GM19372 (cell line): ENCODE measurements around the gene ZNF598.
"Not testable (repeated sequence)": the region's sequence is repeated elsewhere in the genome, so short reads cannot be mapped to it uniquely, and the experiment has no call there.

Experiments used
- ATAC-seq: cut with Tn5 transposase; IDR thresholded peaks from one replicate; pipeline ENCODE4 v1.9.1; 2021; ENCODE audit warnings: mild to moderate bottlenecking, low read depth, moderate library complexity; ENCODE audit not compliant: unreplicated experiment

The ZNF598 gene

DNA sequence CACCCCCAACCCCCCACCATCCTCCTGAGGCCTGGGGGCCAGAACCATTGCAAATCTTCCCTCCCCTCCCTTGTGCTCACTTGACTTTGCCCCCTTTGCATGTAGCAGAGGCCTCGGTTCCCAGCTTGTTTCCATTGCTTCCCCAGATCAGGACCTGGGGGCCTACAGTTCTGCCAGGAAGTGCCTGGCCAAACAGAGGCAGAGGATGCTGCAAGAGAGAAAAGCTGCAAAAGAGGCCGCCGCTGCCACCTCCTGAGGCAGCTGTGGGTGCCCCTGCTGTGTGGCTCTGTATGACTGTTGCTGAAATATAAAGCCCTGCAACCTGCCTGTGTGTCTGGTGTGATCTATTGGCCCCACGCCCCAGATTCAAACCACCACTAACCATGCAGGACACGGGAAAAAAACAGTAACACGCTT, 48.0 kb downstream of the ZNF598 start:
- no peak for ATAC-seq

DNA sequence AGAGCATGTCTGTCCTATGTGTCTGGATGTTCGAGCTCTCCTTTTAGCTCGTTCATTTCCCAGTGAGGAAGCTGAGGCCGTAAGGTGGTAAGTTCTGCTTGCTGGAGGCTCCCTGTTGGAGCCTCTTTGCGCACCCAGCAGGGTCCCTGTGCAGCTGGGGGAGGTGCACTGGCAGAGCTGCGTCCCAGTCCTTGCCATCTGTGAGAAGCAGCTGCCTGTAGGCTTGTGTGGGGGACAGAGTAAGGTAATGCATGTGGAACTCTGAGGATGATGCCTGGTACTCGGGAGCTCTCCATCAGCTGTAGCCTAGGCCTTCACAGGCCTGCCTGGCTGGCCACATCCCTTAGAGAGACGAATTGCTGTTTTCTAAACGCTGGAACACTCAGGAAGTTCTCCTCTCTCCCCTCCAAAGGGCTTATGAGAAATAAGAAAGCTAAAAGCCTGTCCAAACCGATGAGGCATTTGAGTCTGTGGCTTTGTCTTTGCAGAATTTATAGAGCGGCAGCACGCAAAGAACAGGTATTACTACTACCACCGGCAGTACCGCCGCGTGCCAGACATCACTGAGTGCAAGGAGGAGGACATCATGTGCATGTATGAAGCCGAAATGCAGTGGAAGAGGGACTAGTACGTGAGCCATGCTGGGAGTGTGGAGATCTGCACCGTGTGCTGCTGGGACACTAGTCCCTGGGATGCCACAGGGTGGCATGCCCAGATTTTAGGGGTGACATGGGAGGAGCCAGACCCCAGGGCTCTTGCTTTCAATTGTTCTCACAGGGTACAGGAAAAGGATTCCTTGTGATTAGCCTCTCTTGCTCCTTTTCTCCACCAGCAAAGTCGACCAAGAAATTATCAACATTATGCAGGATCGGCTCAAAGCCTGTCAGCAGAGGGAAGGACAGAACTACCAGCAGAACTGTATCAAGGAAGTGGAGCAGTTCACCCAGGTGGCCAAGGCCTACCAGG, 48.7 kb downstream of the ZNF598 start:
- ATAC-seq: no peak

DNA sequence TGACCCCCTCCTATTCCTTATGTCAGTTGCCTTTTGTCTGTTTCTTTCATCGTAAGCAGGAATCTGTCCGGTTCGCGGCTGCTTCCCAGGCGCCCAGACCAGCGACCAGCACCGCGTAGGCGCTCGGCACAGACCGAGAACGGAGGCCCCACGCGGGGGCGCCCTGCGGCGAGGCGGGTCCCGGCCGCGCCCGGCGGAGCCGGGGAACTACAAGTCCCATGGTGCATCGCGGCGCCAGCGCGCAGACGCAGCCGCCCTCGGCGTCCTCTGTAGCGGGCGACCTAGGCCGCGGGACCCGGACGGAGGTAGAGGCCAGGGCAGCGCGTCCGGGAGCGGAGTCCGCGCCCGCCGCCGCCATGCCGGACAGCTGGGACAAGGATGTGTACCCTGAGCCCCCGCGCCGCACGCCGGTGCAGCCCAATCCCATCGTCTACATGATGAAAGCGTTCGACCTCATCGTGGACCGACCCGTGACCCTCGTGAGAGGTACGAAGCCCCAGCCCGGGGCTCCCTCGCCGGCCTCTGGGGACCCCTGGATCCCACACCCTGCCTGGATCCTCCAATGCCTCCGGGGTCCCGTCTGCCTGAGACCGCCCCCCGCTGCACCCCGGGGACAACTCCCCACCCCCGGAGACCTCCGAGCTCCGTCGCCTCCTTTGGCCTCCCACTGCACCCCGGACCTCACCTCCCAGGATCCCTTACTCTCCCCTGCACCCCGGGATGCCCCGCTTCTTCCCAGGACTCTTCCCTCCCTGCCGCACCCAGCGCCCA, 50.2 kb downstream of the ZNF598 start, which contains the start of gene NDUFB10:
Gene NDUFB10 (plus strand): TSS at position 270 of the 771 bp plus-strand sequence. CDS start 87 bp downstream, at position 357.
- ATAC-seq: peak; percentile 69

DNA sequence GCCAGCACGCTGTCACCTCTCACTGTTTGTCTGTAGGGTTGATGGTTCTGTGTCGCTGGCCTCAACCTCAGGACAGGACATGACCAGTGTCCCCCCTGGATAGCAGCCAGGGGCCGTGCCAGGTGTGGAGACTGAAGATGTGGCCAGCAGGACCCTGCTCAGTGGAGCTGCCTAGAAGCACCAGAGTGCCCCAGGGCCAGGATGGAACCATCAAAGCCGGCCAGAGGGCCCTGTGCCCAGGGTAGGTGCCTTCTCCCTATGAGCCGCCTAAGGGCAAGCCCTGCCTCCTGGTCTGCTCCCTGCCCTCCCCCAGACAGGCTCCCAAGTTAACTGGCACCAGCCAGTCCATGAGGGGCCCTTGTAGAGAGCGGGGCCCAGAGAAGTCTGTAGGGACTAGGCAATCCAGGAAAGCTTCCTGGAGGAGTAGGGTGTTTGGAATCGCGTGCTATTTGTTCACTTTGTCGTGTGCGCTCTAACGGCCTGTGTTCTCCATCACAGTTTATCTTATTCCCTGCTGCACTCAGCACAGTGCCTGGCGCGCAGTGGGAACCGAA, 50.8 kb downstream of the ZNF598 start:
- ATAC-seq: peak; percentile 2

DNA sequence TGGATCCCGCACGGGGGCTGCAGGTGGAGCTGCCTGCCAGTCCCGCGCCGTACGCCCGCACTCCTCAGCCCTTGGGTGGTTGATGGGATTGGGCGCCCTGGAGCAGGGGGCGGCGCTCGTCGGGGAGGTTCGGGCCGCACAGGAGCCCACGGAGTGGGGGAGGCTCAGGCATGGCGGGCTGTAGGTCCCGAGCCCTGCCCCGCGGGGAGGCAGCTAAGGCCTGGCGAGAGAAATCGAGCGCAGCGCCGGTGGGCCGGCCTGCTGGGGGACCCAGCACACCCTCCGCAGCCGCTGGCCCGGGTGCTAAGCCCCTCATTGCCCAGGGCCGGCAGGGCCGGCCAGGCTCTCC, 51.5 kb downstream of the ZNF598 start:
- ATAC-seq: not testable (repeated sequence)

DNA sequence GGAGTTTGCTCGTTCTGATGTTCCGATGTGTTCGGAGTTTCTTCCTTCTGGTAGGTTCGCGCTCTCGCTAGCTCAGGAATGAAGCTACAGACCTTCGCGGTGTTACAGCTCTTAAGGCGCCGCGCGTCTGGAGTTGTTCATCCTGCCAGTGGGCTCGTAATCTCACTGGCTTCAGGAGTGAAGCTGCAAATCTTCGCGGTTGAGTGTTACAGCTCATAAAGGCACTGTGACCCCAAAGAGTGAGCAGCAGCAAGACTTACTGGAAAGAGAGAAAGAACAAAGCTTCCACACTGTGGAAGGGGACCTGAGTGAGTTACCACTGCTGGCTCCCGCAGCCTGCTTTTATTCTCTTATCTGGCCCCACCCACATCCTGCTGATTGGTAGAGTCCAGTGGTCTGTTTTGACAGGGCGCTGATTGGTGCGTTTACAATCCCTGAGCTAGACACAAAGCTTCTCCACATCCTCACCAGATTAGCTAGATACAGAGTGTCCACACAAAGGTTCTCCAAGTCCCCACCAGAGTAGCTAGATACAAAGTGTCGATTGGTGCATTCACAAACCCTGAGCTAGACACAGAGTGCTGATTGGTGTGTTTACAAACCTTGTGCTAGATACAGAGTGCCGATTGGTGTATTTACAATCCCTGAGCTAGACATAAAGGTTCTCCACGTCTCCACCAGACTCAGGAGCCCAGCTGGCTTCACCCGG, 52.0 kb downstream of the ZNF598 start:
- ATAC-seq: not testable (repeated sequence)

DNA sequence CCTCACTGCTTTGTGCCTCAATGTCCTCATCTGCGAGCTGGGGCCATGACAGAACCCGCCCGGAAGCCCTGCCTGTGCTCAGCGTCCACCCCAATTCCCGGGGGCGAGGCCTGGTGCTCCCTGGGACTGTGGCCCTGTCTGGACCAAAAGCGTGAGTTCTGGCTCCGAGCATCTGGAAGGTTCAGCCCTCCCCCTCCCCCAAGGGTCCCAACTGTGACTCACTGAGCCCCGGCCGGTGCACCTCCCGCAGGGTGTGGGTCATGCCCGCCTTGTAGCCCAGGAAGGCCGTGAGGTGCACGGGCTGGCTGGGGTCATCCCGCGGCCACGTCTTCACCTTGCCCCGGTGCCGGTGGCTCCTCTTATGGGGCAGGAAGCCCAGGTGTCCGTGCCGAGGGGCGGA, 55.9 kb downstream of the ZNF598 start:
- no peak for ATAC-seq

DNA sequence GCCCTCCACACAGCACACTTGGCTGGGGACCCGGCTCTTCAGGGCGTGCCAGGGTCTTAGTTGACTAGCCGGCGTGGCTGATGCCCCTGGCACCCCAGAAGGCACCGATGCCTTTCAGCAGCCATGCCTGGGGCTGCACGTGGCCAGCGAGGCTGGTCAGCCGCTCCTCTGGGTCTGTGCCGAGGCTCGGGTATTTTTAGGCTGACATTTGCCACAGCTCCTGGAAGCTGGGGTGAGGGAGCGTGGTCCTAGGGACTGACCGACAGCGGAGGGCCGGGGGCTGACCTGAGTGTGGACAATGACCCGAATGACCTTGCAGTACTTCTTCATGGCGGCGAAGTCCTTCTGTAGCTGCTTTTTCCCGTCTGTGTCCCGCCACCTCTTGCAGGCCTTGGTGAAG, 59.1 kb downstream of the ZNF598 start:
- ATAC-seq: no peak

DNA sequence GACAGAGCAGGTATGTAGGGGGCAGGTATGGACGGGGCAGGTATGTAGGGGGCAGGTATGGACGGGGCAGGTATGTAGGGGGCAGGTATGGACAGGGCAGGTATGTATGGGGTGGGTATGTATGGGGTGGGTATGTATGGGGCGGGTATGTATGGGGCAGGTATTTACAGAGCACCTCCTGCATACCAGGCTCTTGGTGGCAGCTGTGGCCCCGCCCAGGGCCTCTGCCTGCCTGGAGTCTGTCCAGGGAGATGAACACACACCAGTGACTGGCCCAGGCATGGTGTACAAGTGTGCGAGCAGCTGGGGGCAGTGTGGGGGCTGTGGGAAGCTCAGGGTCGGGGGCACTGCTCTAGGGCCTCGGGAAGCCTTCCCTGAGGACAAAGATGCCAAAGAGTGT, 59.6 kb downstream of the ZNF598 start:
- ATAC-seq: no peak

DNA sequence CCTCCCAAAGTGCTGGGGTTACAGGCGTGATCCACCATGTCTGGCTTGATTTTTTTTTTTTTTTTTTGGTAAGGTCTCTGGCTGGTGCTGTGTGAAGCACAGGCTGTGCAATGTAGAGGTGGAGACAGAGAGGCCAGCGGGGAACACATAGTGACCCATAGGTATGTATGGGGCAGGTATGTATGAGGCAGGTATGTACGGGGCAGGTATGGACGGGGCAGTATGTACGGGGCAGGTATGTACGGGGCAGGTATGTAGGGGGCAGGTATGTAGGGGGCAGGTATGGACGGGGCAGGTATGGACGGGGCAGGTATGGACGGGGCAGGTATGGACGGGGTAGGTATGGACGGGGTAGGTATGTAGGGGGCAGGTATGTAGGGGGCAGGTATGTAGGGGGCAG, 60.1 kb downstream of the ZNF598 start:
- no peak for ATAC-seq
